HepG2 (cell line): Measurements from ENCODE around the gene NEDD4L. TPM values are rescaled to one million over a fixed set of nuclear protein-coding genes. Genes with fewer than 3 reads are reported as not detected.
A peak's percentile ranks its signal among the peaks of the same experiment; 100 is the strongest.

Source experiments
- CBFB ChIP-seq: sonication (generic); formaldehyde crosslinking; IDR thresholded peaks from 2 replicates; pipeline ENCODE4 v1.4.0; 2020; ENCODE audit warnings: missing genetic modification reagents
- CEBPB ChIP-seq: IDR thresholded peaks from 2 replicates; pipeline ENCODE4 v1.6.1; 2011; ENCODE audit warnings: low read depth, low read length, improper control_type of control experiment, borderline replicate concordance
- HOXD1 ChIP-seq: sonication (generic); formaldehyde crosslinking; IDR thresholded peaks from 2 replicates; pipeline ENCODE4 v1.5.0; 2020; ENCODE audit warnings: missing genetic modification reagents
- LRRFIP1 ChIP-seq: sonication (generic); formaldehyde crosslinking; conservative IDR thresholded peaks from 2 replicates; pipeline ENCODE4 v1.4.0; 2020; ENCODE audit warnings: missing genetic modification reagents
- MED1 ChIP-seq: sonication (generic); formaldehyde crosslinking; IDR thresholded peaks from 2 replicates; pipeline ENCODE4 v1.4.0; 2020; ENCODE audit warnings: missing genetic modification reagents
- MIER3 ChIP-seq: IDR thresholded peaks from 2 replicates; pipeline ENCODE4 v1.6.1; 2016; ENCODE audit warnings: missing compliant biosample characterization, borderline replicate concordance
- MXD4 ChIP-seq: IDR thresholded peaks from 2 replicates; pipeline ENCODE4 v1.6.1; 2016; ENCODE audit warnings: mild to moderate bottlenecking, missing biosample characterization, missing genetic modification reagents
- NCOA5 ChIP-seq: sonication (generic); formaldehyde crosslinking; IDR thresholded peaks from 2 replicates; pipeline ENCODE4 v1.4.0; 2020; ENCODE audit warnings: missing genetic modification reagents
- NFKBIZ ChIP-seq: IDR thresholded peaks from 2 replicates; pipeline ENCODE4 v1.6.1; 2018; ENCODE audit warnings: missing genetic modification reagents, missing compliant biosample characterization
- RCOR2 ChIP-seq: IDR thresholded peaks from 2 replicates; pipeline ENCODE4 v1.6.1; 2016; ENCODE audit warnings: missing biosample characterization, missing genetic modification reagents
- RERE ChIP-seq: IDR thresholded peaks from 2 replicates; pipeline ENCODE4 v1.6.1; 2016; ENCODE audit warnings: low read depth, missing genetic modification reagents, missing compliant biosample characterization
- SAP130 ChIP-seq: IDR thresholded peaks from 2 replicates; pipeline ENCODE4 v1.6.1; 2016; ENCODE audit warnings: low read depth
- SOX13 ChIP-seq, 3 experiments: fragments of 450-650 bp in 1 of 3; sonication (generic) in 1 of 3; formaldehyde crosslinking in 1 of 3; IDR thresholded peaks in 2 of 3; conservative IDR thresholded peaks in 1 of 3; 2 replicates each; pipeline versions ENCODE4 v1.5.0 to v1.6.1; 2016 to 2020; ENCODE audit warnings: antibody characterized with exemption in 1 of 3, mild to moderate bottlenecking in 1 of 3, missing compliant biosample characterization in 1 of 3, missing genetic modification reagents in 1 of 3, moderate library complexity in 1 of 3
- TP53 ChIP-seq: sonication (generic); formaldehyde crosslinking; conservative IDR thresholded peaks from 2 replicates; pipeline ENCODE4 v1.4.0; 2020; ENCODE audit warnings: missing genetic modification reagents
- ZNF136 ChIP-seq: sonication (generic); formaldehyde crosslinking; IDR thresholded peaks from 2 replicates; pipeline ENCODE4 v1.8.1; 2022; ENCODE audit warnings: low read depth, mild to moderate bottlenecking, moderate library complexity, missing genetic modification reagents
- ZNF556 ChIP-seq: sonication (generic); formaldehyde crosslinking; IDR thresholded peaks from 2 replicates; pipeline ENCODE4 v1.4.0; 2020; ENCODE audit warnings: mild to moderate bottlenecking, missing genetic modification reagents, borderline replicate concordance
- ZNF850 ChIP-seq: sonication (generic); formaldehyde crosslinking; conservative IDR thresholded peaks from 2 replicates; pipeline ENCODE4 v1.9.0; 2021; ENCODE audit warnings: mild to moderate bottlenecking, missing genetic modification reagents
- ZSCAN12 ChIP-seq: sonication (generic); formaldehyde crosslinking; IDR thresholded peaks from 2 replicates; pipeline ENCODE4 v1.9.0; 2021; ENCODE audit warnings: mild to moderate bottlenecking, missing genetic modification reagents
- polyA plus RNA-seq, 8 experiments: library from polyadenylated mRNA; depleted of rRNA in 3 of 8; stranded (reverse) in 7 of 8; unstranded in 1 of 8; fragments of >200 nt; fragmentation: Illumina TruSeq in 4 of 8; extraction: Trizol in 4 of 8; gene quantifications; 2 replicates each; pipeline versions ENCODE4 v1.2.1 to v1.2.3, GENCODE V29; 2011 to 2016; ENCODE audit warnings: low read depth in 4 of 8, missing spikeins in 1 of 8, mixed read lengths in 1 of 8; ENCODE audit not compliant: insufficient read depth in 1 of 8
- total RNA-seq, 5 experiments: library from RNA; depleted of rRNA; stranded (reverse); fragments of >200 nt; fragmentation: Illumina TruSeq; extraction: Trizol; gene quantifications; 2 replicates each; pipeline ENCODE4 v1.2.3, GENCODE V29; 2016; ENCODE audit warnings: low read depth in 1 of 5
- TF ChIP-seq, protein P1 (sequence below): sonication (generic); formaldehyde crosslinking; conservative IDR thresholded peaks from 2 replicates; pipeline ENCODE4 v1.4.0; 2020; ENCODE audit warnings: missing genetic modification reagents
- TF ChIP-seq, protein P2 (sequence below): sonication (generic); formaldehyde crosslinking; IDR thresholded peaks from 2 replicates; pipeline ENCODE4 v1.8.1; 2022; ENCODE audit warnings: low read depth, mild to moderate bottlenecking, missing genetic modification reagents

Gene NEDD4L
- total and polyA plus RNA-seq, 2 of the 13 experiments (the other 11 are each of a cell fraction or from before 2014, with no cell fraction given): 168 to 390 TPM

DNA sequence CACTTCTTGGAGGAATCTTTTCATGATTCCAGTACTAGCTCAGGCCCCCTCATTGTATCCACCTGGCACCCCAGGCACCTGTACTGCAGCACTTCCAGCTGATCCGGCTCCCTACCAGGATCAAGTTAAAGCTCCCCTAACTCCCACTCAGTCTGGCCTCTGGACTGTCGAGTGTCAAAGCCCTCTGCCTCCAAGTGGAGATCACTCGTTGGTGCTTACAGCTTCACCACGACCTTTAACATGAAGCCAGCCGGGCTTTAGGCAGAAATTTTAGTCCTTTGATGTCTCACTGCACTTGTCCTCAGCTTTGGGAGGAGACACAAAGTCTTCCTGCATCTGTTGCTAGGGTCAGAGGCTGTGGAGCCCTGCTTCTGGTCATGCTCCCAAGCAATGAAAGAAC is 387.2 kb downstream of the NEDD4L start (continued):
- no peak for TF ChIP-seq ZNF556 (CRISPR knock-in tag)
- no peak for TF ChIP-seq RCOR2 (CRISPR knock-in tag)
- no peak for TF ChIP-seq MXD4 (CRISPR knock-in tag)
- TF ChIP-seq HOXD1 (CRISPR knock-in tag): no peak
- TF ChIP-seq RERE (CRISPR knock-in tag): no peak
- TF ChIP-seq, protein P1, sequence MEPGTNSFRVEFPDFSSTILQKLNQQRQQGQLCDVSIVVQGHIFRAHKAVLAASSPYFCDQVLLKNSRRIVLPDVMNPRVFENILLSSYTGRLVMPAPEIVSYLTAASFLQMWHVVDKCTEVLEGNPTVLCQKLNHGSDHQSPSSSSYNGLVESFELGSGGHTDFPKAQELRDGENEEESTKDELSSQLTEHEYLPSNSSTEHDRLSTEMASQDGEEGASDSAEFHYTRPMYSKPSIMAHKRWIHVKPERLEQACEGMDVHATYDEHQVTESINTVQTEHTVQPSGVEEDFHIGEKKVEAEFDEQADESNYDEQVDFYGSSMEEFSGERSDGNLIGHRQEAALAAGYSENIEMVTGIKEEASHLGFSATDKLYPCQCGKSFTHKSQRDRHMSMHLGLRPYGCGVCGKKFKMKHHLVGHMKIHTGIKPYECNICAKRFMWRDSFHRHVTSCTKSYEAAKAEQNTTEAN (CRISPR knock-in tag): no peak
- no peak for TF ChIP-seq NCOA5 (CRISPR knock-in tag)
- TF ChIP-seq TP53 (CRISPR knock-in tag): no peak
- no peak for TF ChIP-seq LRRFIP1 (CRISPR knock-in tag)
- no peak for TF ChIP-seq MIER3 (CRISPR knock-in tag)
- TF ChIP-seq SOX13 (IDR thresholded peaks at IDR 0.05): no peak
- no peak for TF ChIP-seq SOX13 (CRISPR knock-in tag; conservative IDR thresholded peaks at IDR 0.05 in 1 of 2, IDR thresholded peaks at IDR 0.05 in 1 of 2)
- no peak for TF ChIP-seq ZNF136 (CRISPR knock-in tag)
- TF ChIP-seq ZNF850: no peak
- TF ChIP-seq NFKBIZ (CRISPR knock-in tag): no peak
- TF ChIP-seq SAP130 (CRISPR knock-in tag): no peak
- TF ChIP-seq ZSCAN12 (CRISPR knock-in tag): no peak
- TF ChIP-seq CEBPB: no peak
- TF ChIP-seq, protein P2, sequence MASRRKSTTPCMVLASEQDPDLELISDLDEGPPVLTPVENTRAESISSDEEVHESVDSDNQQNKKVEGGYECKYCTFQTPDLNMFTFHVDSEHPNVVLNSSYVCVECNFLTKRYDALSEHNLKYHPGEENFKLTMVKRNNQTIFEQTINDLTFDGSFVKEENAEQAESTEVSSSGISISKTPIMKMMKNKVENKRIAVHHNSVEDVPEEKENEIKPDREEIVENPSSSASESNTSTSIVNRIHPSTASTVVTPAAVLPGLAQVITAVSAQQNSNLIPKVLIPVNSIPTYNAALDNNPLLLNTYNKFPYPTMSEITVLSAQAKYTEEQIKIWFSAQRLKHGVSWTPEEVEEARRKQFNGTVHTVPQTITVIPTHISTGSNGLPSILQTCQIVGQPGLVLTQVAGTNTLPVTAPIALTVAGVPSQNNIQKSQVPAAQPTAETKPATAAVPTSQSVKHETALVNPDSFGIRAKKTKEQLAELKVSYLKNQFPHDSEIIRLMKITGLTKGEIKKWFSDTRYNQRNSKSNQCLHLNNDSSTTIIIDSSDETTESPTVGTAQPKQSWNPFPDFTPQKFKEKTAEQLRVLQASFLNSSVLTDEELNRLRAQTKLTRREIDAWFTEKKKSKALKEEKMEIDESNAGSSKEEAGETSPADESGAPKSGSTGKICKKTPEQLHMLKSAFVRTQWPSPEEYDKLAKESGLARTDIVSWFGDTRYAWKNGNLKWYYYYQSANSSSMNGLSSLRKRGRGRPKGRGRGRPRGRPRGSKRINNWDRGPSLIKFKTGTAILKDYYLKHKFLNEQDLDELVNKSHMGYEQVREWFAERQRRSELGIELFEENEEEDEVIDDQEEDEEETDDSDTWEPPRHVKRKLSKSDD (CRISPR knock-in tag): no peak
- TF ChIP-seq CBFB: no peak
- TF ChIP-seq MED1 (CRISPR knock-in tag): peak; percentile 24; the same call in 1 of the 2 replicates
